T-helper 22 cell (primary cell): ENCODE data around the gene TBC1D22B.
"Not testable (repeated sequence)": the region's sequence is repeated elsewhere in the genome, so short reads cannot be mapped to it uniquely, and the experiment has no call there.

Experiments used
- DNase-seq: peaks from one replicate; pipeline ENCODE4 v3.0.0-alpha.2; 2020; ENCODE audit warnings: low read depth

The TBC1D22B gene

GRCh38 chr6:37303891-37304503 is 46.4 kb downstream of the TBC1D22B start:
- DNase-seq: no peak

GRCh38 chr6:37304766-37305165 is 47.2 kb downstream of the TBC1D22B start:
- DNase-seq: no peak

- DNase-seq: no peak
Observed at GRCh38 chr6:37305841-37306425, 48.4 kb downstream of the TBC1D22B start.

- DNase-seq: no peak
Observed at GRCh38 chr6:37306624-37307222, 49.2 kb downstream of the TBC1D22B start.

GRCh38 chr6:37307484-37307883 is 49.9 kb downstream of the TBC1D22B start:
- not testable (repeated sequence) for DNase-seq

GRCh38 chr6:37308069-37308815 is 50.7 kb downstream of the TBC1D22B start:
- no peak for DNase-seq

- DNase-seq: no peak
Observed at GRCh38 chr6:37309046-37309445, 51.5 kb downstream of the TBC1D22B start.

GRCh38 chr6:37309692-37310091 is 52.1 kb downstream of the TBC1D22B start:
- no peak for DNase-seq

GRCh38 chr6:37310966-37311365 is 53.4 kb downstream of the TBC1D22B start:
- no peak for DNase-seq

- DNase-seq: no peak
Observed at GRCh38 chr6:37311741-37312473, 54.3 kb downstream of the TBC1D22B start.

- no peak for DNase-seq
Observed at GRCh38 chr6:37313723-37314486, 56.3 kb downstream of the TBC1D22B start.

- no peak for DNase-seq
Observed at GRCh38 chr6:37314487-37315156, 57.0 kb downstream of the TBC1D22B start.

- DNase-seq: no peak
Observed at GRCh38 chr6:37315157-37315515, 57.6 kb downstream of the TBC1D22B start.

- DNase-seq: no peak
Observed at GRCh38 chr6:37316071-37316470, 58.5 kb downstream of the TBC1D22B start.

- DNase-seq: no peak
Observed at GRCh38 chr6:37317312-37318038, 59.9 kb downstream of the TBC1D22B start.

- DNase-seq: no peak
Observed at GRCh38 chr6:37319156-37319555, 61.6 kb downstream of the TBC1D22B start.

GRCh38 chr6:37319856-37320480 is 62.4 kb downstream of the TBC1D22B start:
- no peak for DNase-seq

- DNase-seq: no peak
Observed at GRCh38 chr6:37320646-37321045, 63.1 kb downstream of the TBC1D22B start.

GRCh38 chr6:37321101-37321500 is 63.5 kb downstream of the TBC1D22B start:
- DNase-seq: no peak
